Activated naive CD4-positive, alpha-beta T cell (primary cell): ENCODE results near the gene NOM1.

ENCODE experiments used
- DNase-seq, 4 experiments: peaks; one replicate each; lab custom pipeline; 2025; lab: John Stamatoyannopoulos, UW

NOM1 gene

DNA sequence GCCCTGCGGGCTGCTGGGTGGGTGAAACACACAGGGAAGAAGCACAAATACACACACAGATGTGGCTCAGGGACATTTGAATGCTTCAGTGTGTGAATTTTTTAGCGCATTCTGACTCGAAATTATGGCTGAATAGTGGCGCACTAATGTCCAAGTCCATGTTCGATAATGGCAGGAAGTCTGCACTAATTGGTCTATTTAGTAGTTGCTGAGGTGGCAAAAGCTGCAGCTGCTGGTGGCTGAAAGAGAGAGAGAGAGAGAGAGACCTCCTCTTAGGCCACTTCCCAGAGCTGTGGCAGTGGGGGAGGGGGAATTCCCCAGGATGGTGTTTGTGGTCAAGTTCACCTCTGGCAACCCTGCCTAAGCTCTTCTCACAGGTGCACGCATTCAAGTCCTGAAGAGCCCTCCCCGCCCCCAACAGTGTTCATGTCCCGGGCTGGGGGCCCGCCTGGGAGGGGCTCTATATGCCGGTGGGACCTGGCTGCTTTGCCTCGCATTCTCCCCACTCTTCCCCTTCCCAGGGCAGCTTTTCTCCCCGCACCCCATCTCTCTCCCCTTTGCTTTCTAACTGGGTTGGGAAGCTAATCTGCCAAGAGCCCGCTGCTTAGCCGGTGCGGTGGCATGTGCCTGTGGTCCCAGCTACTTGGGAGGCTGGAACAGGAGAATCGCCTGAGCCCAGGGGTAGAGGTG, 67.0 kb downstream of the NOM1 start:
- no peak for DNase-seq

- DNase-seq = no peak
Observed at GRCh38 chr7:157017149-157017548, 67.6 kb downstream of the NOM1 start.

GRCh38 chr7:157017603-157018327, 68.3 kb downstream of the NOM1 start:
- no peak for DNase-seq

GRCh38 chr7:157018328-157018996, 69.0 kb downstream of the NOM1 start:
- DNase-seq = no peak

GRCh38 chr7:157018997-157019608, 69.6 kb downstream of the NOM1 start:
- DNase-seq = no peak

DNA sequence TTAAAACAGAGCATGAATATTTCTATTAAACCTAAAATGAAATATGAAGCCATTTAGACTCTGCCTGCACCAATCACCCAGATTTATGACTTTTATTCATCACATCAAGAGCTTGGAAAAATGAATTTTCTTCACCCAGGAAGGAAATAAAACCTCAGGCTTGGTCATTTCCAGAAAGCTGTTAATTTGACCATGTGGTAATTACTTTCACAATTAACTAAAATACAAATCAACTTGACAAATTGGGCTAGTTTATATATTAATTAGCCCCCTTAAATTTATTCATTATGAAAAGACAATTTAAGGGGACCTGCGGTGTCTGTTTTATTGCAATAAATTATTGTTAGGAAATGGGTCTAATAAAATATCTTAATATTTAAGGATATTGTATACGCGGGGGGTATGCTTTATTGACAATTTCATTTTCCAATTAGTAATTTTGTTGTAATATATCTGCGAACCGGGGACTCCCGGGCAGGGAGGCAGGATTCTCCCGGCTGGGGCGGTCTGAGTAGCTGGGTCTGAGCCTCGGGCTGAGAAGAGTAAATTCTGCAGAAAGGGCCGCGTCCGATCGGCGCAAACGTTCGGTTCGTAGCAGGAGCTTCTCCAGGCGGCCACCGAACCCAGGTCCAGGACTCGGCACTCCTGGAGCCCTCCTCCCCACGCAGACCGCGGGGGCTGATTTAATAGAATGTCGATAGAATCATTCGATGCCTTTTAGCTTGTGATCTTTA, 70.4 kb downstream of the NOM1 start:
- DNase-seq = no peak

- DNase-seq = no peak
Observed at GRCh38 chr7:157020514-157021070, 71.1 kb downstream of the NOM1 start.

DNA sequence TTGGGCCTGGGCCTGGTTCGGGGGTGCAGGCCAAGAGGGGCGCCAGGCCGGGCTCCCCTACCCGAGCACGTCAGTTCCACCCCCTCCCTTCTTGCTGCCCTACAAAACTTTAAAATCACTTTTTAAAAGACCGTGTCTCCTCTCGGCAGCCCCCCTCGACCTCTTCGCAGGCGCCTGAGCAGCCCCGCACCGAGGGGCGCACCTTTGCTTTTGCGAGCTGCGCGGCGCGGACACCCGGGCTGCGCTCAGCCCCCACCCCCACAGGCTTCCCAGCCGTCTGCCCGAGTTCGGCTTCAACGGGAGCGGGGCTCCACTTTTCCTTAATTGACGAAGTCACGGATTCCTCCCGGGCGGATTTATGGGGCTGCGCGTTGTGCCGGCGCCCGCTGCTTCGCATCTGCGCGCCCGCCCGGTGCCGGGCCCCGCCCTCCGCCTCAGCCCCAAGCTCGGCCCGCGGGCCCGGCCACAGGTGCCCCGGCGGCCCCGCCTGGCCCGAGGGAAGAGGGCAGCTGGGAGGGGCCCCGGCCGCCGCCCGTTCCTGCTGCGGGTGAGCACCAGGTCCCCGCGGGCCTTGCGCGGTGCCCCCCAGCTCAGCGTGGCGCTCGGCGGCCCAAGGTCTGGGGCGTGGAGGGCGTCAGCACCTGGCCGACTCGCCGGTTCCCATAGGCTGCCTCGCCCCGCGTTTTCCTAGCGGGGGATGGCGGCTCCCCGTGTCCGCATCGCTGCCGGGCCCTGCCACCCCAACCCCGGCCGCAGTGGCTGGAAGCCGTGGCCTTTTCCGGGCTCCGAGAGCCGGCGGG, 71.8 kb downstream of the NOM1 start:
- DNase-seq = no peak

DNA sequence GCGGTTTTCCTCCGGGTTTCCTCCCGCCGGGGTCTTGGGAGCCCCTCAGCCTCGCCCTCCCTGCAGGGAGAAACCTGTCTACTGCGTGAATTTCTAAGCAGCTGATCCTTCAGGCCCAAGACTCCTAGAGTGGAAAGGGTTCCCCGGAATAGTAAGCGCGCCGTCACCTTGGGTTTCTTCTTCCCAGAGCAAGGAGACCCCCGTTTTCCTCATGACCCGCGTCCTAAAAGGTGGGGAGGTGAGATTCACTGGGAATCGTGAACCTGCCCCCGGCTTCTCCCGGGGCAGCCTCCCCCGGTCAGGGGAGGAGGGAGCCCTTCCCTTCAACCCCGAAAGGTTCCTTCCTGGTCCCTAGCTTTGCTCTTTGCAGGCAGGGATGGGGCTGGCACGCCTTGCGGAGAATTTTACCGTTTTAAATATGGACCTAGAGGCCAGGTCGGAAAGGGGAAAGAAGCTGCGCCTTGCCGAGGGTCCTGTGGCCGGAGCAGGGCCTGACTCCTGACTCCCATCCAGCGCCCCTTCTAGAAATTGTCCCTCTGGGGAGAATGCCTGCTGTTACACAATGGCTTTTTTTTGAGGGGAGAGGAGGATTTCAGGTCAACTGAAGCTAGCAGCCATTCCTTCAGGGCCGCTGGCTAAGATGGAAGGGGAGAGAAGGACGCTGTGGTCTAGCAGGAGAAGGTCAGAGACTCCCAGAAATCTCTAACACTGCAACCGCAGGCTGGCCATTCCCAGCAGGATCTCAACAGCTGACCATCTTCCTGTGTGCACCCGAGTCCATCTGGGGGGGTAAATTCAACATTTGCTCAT, 72.6 kb downstream of the NOM1 start:
- DNase-seq = no peak
